ENCODE measurements around the gene SLA2.
"Not testable (repeated sequence)": the region's sequence is repeated elsewhere in the genome, so short reads cannot be mapped to it uniquely, and the experiment has no call there.

Gene SLA2

GRCh38 chr20:36573103-36573797 lies 72.7 kb downstream of the SLA2 start, which contains the start of gene TGIF2:
Gene TGIF2 (plus strand): TSS chr20:36573597. CDS start chr20:36578775, 5,178 bp downstream.
- peak within 1 kb of the TSS; percentile 71 for H3K27ac ChIP-seq
- no peak for TF ChIP-seq ZFX (IDR thresholded peaks at IDR 0.05)

GRCh38 chr20:36572701-36573102 lies 73.3 kb downstream of the SLA2 start:
- H3K27ac ChIP-seq: no peak overlapping the region

GRCh38 chr20:36571564-36572504 lies 74.2 kb downstream of the SLA2 start:
- H3K27ac ChIP-seq: no peak overlapping the region
- TF ChIP-seq ZFX (IDR thresholded peaks at IDR 0.05) (no peak), CTCF (conservative IDR thresholded peaks at IDR 0.05) (no peak)

More at GRCh38 chr20:36572701-36573102, 73.3 kb downstream of the SLA2 start:
- TF ChIP-seq ZFX (IDR thresholded peaks at IDR 0.05) (no peak), CTCF (conservative IDR thresholded peaks at IDR 0.05) (no peak)

- TF ChIP-seq ZFX (IDR thresholded peaks at IDR 0.05) (no peak), CTCF (conservative IDR thresholded peaks at IDR 0.05) (no peak)
- H3K27ac ChIP-seq: no peak overlapping the region
Measured at GRCh38 chr20:36569847-36570429, 76.1 kb downstream of the SLA2 start.

- no peak overlapping the region for H3K27ac ChIP-seq
- TF ChIP-seq CTCF (conservative IDR thresholded peaks at IDR 0.05) (no peak), ZFX (IDR thresholded peaks at IDR 0.05) (no peak)
Measured at GRCh38 chr20:36565520-36565919, 80.5 kb downstream of the SLA2 start.

- not testable (repeated sequence) for H3K27ac ChIP-seq
Measured at GRCh38 chr20:36564726-36565121, 81.3 kb downstream of the SLA2 start.

GRCh38 chr20:36564078-36564725 lies 81.8 kb downstream of the SLA2 start:
- H3K27ac ChIP-seq: not testable (repeated sequence)

GRCh38 chr20:36563374-36563773 lies 82.6 kb downstream of the SLA2 start:
- no peak for TF ChIP-seq ZFX (IDR thresholded peaks at IDR 0.05)
- no peak for TF ChIP-seq CTCF (conservative IDR thresholded peaks at IDR 0.05)

More at GRCh38 chr20:36563374-36563773, 82.6 kb downstream of the SLA2 start:
- no peak overlapping the region for H3K27ac ChIP-seq
